Chondrocyte (in vitro differentiated cells): ENCODE results near the gene C19orf47. TPM values are rescaled to one million over a fixed set of nuclear protein-coding genes. Genes with fewer than 3 reads are reported as not detected.

Experiments
- DNase-seq: peaks from one replicate; pipeline ENCODE4 v3.0.0; 2021; ENCODE audit warnings: mixed read lengths, low spot score
- H3K27ac Mint-ChIP-seq: one replicate; pipeline ENCODE4 v1.8.0; 2021; ENCODE audit warnings: mild to moderate bottlenecking, moderate library complexity, mixed read lengths; ENCODE audit not compliant: unreplicated experiment
- H3K27me3 Mint-ChIP-seq: 2 replicates; pipeline ENCODE4 v1.8.0; 2021; ENCODE audit warnings: low read depth, mixed read lengths
- H3K36me3 Mint-ChIP-seq: 2 replicates; pipeline ENCODE4 v1.8.0; 2021; ENCODE audit warnings: low read depth, mixed read lengths
- H3K4me1 Mint-ChIP-seq: 2 replicates; pipeline ENCODE4 v1.8.0; 2021; ENCODE audit warnings: low read depth, mild to moderate bottlenecking, mixed read lengths
- H3K4me3 Mint-ChIP-seq: one replicate; pipeline ENCODE4 v1.8.0; 2021; ENCODE audit warnings: mild to moderate bottlenecking, moderate library complexity, mixed read lengths; ENCODE audit not compliant: unreplicated experiment
- H3K9me3 Mint-ChIP-seq: 2 replicates; pipeline ENCODE4 v1.8.0; 2021; ENCODE audit warnings: low read depth, mixed read lengths
- CTCF ChIP-seq: fragments of 200-600 bp; sonication (generic); IDR thresholded peaks from 2 replicates; pipeline ENCODE4 v1.5.0; 2021; ENCODE audit warnings: antibody characterized with exemption, mild to moderate bottlenecking, moderate library complexity
- total RNA-seq: library from RNA; stranded (reverse); gene quantifications from 3 replicates; pipeline ENCODE4 v1.2.1, GENCODE V29; 2021

Gene C19orf47
- total RNA-seq, 1 donor from 2014 or later: 21.5 TPM

GRCh38 chr19:40321076-40321475, 27.1 kb downstream of the C19orf47 start:
- no peak for TF ChIP-seq CTCF
- H3K27me3 Mint-ChIP-seq: no peaks in the 10 kb centered on the region
- H3K9me3 Mint-ChIP-seq: no peaks in the 10 kb centered on the region
- no peak overlapping the region for H3K27ac Mint-ChIP-seq
- no peak overlapping the region for H3K4me3 Mint-ChIP-seq
- H3K4me1 Mint-ChIP-seq: peaks cover 15% of the 10 kb centered on the region
- DNase-seq: peak; percentile 86
- H3K36me3 Mint-ChIP-seq: peaks cover 43% of the 10 kb centered on the region

- Mint-ChIP-seq H3K4me1 (peaks cover 15% of the 10 kb centered on the region), H3K27ac (no peak overlapping the region), H3K9me3 (no peaks in the 10 kb centered on the region), H3K36me3 (peaks cover 39% of the 10 kb centered on the region), H3K4me3 (no peak overlapping the region), H3K27me3 (no peaks in the 10 kb centered on the region)
- DNase-seq: peak; percentile 76
- TF ChIP-seq CTCF: no peak
Observed at GRCh38 chr19:40320558-40320935, 27.6 kb downstream of the C19orf47 start.

- H3K27ac Mint-ChIP-seq: no peak overlapping the region
- H3K4me1 Mint-ChIP-seq: peaks cover 1% of the 10 kb centered on the region
- H3K36me3 Mint-ChIP-seq: peaks cover 24% of the 10 kb centered on the region
- no peak for TF ChIP-seq CTCF
- no peak overlapping the region for H3K4me3 Mint-ChIP-seq
- DNase-seq: peak; percentile 57
- H3K27me3 Mint-ChIP-seq: no peaks in the 10 kb centered on the region
- H3K9me3 Mint-ChIP-seq: no peaks in the 10 kb centered on the region
Observed at GRCh38 chr19:40317338-40317737, 30.9 kb downstream of the C19orf47 start.

GRCh38 chr19:40315812-40316470, 32.3 kb downstream of the C19orf47 start:
- Mint-ChIP-seq H3K4me3 (no peak overlapping the region), H3K9me3 (no peaks in the 10 kb centered on the region), H3K27me3 (no peaks in the 10 kb centered on the region)

GRCh38 chr19:40314656-40315055, 33.5 kb downstream of the C19orf47 start:
- no peak for DNase-seq
- Mint-ChIP-seq H3K27me3 (no peaks in the 10 kb centered on the region), H3K36me3 (peaks cover 8% of the 10 kb centered on the region), H3K4me1 (no peaks in the 10 kb centered on the region), H3K9me3 (no peaks in the 10 kb centered on the region), H3K27ac (no peak overlapping the region), H3K4me3 (no peak overlapping the region)
- TF ChIP-seq CTCF: no peak

More at GRCh38 chr19:40315812-40316470, 32.3 kb downstream of the C19orf47 start:
- TF ChIP-seq CTCF: no peak
- Mint-ChIP-seq H3K4me1 (no peaks in the 10 kb centered on the region), H3K27ac (no peak overlapping the region), H3K36me3 (peaks cover 17% of the 10 kb centered on the region)
- no peak for DNase-seq
